Transverse colon (tissue), 4 donors: ENCODE results near the gene CMC2.

ENCODE experiments used
- POLR2A ChIP-seq: fragments of 450-650 bp; IDR thresholded peaks from one replicate; pipeline ENCODE4 v1.6.1; 2016; ENCODE audit warnings: antibody characterized with exemption, mild to moderate bottlenecking, moderate library complexity
- POLR2AphosphoS5 ChIP-seq, 3 donors: sonication (generic); formaldehyde crosslinking; IDR thresholded peaks; one replicate each; pipeline ENCODE4 v1.6.1; 2016; ENCODE audit warnings: antibody characterized with exemption in 3 of 3
- TF ChIP-seq, protein P1 (sequence below), 5 experiments: fragments of 200-600 bp in 3 of 5; fragments of 450-650 bp in 2 of 5; sonication (generic) in 3 of 5; IDR thresholded peaks; 1 replicate in 2 of 5; 2 replicates in 3 of 5; pipeline ENCODE4 v1.5.1; 2016 to 2017; ENCODE audit warnings: antibody characterized with exemption in 5 of 5, inconsistent platforms in 3 of 5, mild to moderate bottlenecking in 2 of 5, moderate library complexity in 1 of 5

DNA sequence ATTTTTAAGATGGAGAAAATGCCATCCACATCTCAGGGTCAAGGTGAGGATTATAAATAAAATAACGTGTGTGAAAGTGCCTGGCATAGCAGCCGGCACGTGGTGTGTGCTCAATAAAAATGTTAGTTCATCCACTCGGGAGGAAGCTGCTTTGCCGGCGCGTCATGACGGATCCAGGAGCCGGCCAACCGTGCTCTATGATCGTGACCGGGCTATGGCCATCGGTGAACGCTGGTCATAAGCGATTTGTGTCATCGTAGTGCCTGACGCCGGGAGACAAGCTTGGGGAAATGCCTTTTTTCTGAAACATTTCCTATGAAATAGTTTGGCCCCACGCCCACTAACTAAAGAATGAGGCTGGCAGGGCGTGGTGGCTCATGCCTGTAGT lies 74.0 kb downstream of the CMC2 start:
- no peak for TF ChIP-seq POLR2A
- TF ChIP-seq, protein P1, sequence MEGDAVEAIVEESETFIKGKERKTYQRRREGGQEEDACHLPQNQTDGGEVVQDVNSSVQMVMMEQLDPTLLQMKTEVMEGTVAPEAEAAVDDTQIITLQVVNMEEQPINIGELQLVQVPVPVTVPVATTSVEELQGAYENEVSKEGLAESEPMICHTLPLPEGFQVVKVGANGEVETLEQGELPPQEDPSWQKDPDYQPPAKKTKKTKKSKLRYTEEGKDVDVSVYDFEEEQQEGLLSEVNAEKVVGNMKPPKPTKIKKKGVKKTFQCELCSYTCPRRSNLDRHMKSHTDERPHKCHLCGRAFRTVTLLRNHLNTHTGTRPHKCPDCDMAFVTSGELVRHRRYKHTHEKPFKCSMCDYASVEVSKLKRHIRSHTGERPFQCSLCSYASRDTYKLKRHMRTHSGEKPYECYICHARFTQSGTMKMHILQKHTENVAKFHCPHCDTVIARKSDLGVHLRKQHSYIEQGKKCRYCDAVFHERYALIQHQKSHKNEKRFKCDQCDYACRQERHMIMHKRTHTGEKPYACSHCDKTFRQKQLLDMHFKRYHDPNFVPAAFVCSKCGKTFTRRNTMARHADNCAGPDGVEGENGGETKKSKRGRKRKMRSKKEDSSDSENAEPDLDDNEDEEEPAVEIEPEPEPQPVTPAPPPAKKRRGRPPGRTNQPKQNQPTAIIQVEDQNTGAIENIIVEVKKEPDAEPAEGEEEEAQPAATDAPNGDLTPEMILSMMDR (IDR thresholded peaks at IDR 0.05): no peak
- TF ChIP-seq POLR2AphosphoS5 (IDR thresholded peaks at IDR 0.05): peak in 2 of 3 donors; percentile 1 to 8
